Measurements from ENCODE around the gene MAP4K1.

DNA sequence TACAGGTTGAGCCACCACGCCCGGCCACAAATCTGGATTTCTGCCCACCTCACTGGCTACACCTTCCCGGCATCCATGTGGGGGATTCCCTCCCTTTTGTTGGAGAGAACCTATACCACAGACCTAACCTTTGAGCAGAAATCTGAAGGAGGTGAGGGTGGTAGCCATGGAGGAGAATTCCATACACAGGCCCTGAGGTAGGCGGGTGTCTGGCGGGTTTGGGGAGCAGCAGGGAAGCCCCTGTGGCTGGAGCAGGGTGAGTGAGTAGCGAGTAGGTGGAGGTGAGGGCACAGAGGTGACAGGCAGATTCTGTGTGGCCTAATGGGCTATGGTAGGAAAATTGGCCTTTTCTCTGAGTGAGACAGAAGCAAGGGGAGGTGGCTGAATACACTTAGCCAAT lies 11.8 kb upstream of the MAP4K1 start:
- TF ChIP-seq, protein P1, sequence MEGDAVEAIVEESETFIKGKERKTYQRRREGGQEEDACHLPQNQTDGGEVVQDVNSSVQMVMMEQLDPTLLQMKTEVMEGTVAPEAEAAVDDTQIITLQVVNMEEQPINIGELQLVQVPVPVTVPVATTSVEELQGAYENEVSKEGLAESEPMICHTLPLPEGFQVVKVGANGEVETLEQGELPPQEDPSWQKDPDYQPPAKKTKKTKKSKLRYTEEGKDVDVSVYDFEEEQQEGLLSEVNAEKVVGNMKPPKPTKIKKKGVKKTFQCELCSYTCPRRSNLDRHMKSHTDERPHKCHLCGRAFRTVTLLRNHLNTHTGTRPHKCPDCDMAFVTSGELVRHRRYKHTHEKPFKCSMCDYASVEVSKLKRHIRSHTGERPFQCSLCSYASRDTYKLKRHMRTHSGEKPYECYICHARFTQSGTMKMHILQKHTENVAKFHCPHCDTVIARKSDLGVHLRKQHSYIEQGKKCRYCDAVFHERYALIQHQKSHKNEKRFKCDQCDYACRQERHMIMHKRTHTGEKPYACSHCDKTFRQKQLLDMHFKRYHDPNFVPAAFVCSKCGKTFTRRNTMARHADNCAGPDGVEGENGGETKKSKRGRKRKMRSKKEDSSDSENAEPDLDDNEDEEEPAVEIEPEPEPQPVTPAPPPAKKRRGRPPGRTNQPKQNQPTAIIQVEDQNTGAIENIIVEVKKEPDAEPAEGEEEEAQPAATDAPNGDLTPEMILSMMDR (IDR thresholded peaks at IDR 0.05) = no peak
- TF ChIP-seq POLR2A (IDR thresholded peaks at IDR 0.05) = no peak

Data from body of pancreas (tissue), 4 donors.